Amniotic epithelial cell (primary cell): Measurements from ENCODE around the gene SNTA1.
"Not testable (repeated sequence)": the region's sequence is repeated elsewhere in the genome, so short reads cannot be mapped to it uniquely, and the experiment has no call there.

Experiments
- DNase-seq: peaks from one replicate; pipeline ENCODE4 v3.0.0-alpha.2; 2010; ENCODE audit warnings: low read depth

Gene SNTA1

DNA sequence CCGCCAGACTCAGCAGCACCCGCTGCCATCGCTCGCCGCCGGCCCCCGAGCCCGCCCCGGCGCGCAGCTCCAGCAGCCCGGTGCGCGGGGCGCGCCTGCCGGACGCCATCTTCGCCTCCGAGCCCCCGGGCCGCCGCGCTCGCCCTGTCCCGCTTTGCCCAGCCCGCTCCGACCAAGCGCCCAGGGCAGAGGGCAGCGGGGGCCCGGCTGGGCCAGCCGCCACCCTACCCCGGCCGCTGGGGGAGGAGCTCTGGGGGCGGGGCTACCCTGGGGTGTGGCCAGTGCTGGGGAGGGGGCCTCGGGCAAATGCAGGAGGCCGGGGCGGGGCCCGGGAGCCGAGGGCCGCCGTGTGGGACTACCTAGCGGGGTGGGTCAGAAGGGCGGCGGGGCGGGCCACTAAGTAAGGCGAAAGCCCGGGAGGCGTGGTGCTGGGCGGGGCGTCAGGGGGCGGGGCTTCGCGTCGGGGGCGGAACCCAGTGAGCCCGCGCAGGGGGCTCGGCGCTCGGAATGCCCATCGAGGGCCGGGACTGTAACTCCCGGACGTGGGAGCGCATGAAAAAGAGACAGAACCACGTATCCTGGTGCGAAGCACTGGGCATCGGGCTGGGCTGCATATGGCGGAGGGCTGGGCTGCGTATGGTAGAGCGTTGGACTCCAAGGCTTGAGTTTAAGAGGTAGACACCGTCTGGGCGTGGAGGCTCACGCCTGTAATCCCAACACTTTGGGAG, at the start of gene SNTA1:
TSS of gene SNTA1 (minus strand) at position 252 of the 728 bp plus-strand sequence. CDS start at position 109, 143 bp downstream.
- DNase-seq, result peak; percentile 71

- DNase-seq, result no peak
These were observed 47.5 kb upstream of the SNTA1 start for GRCh38 chr20:33490934-33491656.

DNA sequence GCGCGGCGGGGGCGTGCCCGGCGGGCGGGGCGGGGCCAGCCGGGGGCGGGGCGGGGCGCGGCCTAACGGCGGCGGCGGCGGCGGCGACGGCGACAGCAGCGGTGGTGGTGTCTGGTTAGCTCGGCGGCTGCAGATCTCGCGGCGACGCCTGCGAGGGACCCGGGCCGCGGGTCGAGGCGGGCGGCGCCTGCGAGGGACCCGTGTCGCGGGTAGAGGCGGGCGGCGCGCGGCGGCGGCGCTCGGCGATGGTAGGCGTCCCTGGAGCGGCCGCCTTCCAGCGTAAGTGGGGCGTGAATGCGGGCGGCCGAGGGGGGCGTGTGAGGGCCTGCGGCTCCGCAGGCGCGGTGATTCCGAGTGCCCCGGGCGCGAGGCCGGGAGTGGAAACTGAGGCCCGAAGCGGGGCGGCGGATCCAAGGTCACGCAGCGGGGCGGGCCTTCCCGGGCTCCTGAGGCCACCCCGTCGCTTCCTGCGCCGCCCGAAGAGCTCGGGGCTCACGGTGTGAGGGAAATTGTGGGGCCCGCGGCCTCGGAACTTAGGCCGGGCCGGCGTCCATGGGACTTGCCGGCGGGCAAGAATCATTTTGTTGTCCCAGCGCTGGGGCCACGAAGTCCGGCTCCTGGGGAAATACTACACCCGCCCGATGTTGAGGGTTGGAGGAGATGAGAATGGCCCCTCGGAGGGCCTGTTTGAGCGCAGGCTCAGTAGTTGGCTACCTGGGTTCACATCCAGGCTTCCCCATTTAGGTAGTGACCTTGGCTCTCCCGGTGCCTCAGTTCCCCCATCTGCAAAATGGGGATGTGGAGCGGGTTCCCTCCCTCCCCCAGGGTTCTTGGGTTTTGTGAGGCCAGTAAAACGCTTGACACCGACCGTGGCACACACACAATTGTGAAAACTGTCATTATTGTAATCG, 46.7 kb upstream of the SNTA1 start, which contains the start of gene CBFA2T2:
TSS of gene CBFA2T2 (plus strand) at position 74 of the 911 bp plus-strand sequence. CDS start at position 246, 172 bp downstream.
- DNase-seq, result peak; percentile 59

GRCh38 chr20:33489495-33490022, 46.0 kb upstream of the SNTA1 start:
- DNase-seq, result peak; percentile 94

- DNase-seq, result not testable (repeated sequence)
These were observed 45.3 kb upstream of the SNTA1 start for GRCh38 chr20:33488661-33489494.

DNA sequence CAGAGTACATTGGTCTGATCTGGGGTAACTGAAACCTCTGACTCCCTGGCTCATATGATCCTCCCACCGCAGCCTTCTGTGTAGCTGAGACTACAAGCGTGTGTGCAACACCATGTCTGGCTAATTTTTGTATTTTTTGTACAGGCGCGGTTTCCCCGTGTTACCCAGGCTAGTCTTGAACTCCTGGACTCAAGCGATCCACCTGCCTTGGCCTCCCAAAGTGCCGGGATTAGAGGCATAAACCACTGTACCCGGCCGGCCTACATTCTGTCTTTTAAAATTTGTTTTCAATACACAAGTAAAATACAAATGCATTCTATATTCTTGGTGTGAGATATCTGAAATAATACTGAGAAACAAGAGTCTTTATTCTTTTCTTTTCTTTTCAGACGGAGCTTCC, 44.6 kb upstream of the SNTA1 start:
- DNase-seq, result no peak

GRCh38 chr20:33483186-33483585, 39.6 kb upstream of the SNTA1 start:
- DNase-seq, result not testable (repeated sequence)

DNA sequence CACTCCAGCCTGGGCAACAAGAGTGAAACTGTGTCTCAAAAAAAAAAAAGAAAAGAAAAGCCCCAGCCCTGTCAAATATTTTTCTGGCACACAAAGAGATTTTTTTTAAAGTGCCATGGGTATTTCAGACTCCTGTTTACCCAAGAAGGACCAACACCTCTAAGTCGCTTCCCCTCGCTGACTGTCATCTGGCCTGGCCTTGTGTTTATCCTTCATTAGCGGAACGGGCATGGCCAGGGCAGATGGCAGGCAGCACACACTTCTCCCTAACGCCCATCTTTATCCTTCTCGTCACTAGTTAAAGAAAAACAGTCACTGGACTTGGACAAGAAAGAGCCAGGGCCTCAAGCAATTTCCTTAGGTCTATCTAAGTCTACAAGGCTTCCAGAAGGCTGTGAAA, 39.0 kb upstream of the SNTA1 start:
- DNase-seq, result no peak

DNA sequence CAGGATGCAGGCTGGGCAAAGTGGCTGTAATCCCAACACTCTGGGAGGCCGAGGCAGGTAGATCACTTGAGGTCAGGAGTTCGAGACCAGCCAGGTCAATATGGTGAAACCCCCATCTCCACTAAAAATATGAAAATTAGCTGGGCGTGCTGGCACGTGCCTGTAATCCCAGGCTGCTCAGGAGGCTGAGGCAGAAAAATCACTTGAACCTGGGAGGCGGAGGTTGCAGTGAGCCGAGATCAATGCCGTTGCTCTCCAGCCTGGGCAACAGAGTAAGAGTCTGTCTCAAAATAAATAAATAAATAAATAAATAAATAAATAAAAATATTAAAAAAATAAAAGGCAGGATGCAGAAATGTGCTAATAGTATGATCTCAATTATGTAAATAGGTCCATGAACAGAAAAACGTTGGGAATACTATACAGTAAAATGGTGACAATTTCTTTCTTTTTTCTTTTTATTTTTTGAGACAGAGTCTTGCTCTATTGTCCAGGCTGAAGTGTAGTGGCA, 37.9 kb upstream of the SNTA1 start:
- DNase-seq, result no peak

DNA sequence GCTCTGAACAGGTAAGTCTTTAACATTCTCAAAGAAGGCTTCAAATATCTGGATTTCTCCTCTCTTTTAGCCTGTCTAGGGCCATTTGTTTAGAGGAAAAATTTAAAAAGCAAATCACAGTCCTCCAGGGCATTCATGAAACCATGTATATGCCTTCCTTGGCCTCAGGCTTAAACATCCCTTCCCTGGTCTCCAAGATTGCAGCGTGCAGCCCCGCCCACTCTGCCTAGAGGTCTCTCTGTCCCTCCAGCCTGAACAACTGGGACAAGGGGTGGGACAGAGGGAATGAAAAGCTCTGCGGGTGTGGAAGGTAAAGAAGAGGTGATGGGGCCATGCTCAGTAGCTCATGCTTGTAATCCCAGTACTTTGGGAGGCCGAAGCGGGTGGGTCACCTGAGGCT, 36.5 kb upstream of the SNTA1 start:
- no peak for DNase-seq

GRCh38 chr20:33477386-33478234, 34.0 kb upstream of the SNTA1 start:
- DNase-seq, result no peak

DNA sequence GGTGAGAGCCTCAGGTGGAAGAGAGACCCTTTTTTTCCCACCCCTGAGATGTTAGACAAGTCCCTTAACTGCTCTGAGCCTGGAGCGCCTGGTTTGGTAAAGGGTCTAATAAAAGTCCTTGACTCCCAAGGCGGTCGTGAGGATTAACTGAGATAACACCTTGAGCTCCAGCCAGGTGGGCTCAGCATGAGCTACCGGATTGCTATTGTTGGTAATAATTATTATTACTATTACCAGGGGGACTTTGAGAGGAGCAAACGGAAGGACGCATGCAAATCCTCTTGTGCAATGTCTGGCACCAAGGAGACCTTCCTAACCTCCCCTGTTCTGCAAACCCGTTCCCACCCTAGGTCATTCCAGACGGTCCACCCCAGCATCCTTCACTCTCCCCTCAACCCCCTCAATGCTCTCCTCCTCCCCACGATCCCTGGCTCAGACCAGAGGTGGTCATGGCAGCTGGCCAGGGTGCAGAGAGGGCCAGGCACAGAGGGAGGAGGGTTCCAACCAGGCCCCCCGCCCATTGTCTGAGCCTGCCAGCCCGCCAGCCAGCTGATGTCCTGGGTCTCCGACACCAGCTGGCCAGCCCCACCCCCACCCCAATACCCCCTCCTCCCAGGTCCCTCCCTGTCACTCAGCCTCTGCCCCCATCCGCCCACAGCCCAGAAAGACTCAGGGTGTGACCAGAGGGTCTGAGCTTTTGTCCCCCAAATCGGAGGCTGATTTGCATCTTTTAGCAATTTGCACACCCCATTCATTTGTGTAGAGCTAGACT, 32.0 kb upstream of the SNTA1 start:
- no peak for DNase-seq

DNA sequence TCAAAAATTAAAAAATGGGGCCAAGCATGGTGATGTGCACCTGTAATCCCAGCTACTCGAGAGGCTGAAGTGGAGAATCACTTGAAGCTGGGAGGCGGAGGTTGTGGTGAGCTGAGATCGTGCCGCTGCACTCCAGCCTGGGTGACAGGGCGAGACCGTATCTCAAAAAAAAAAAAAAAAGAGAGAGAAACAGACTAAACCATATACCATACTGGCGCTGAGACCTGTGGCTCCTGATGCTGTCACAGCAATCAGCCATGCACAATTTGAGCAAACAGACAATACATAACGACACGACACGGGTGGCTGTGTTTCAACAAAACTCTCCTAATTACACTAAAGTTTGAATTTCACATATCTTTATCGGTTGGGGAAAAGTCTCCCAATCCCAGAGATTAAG, 31.4 kb upstream of the SNTA1 start:
- no peak for DNase-seq

- peak; percentile 59 for DNase-seq
These were observed 30.7 kb upstream of the SNTA1 start for GRCh38 chr20:33474097-33474873.

DNA sequence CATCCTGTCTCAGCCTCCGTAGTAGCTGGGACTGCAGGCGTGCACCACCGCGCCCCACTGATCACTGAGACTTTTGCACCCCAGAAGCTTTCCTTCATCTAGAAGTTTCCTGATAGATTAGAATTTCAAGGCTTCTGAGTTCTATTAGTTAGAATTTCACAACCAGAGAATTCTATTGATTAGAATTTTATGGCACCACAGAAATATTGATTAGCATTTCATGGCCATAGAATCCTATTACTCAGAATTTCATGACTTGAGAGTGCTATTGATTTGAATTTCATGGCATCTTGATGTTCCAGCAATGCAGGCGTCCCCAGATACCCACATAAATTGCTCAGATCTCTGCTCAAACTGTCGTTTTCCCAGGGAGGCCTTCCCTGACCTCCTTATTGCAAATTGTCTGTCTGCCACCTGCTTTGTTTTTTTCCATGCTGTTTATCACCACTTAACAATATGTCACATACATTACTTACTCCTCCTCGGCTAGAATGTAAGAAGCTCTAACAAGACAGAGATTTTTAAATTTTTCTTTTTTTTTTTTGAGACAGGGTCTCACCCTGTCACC, 29.4 kb upstream of the SNTA1 start:
- DNase-seq, result no peak

- DNase-seq, result no peak
These were observed 27.3 kb upstream of the SNTA1 start for GRCh38 chr20:33470866-33471265.

GRCh38 chr20:33470457-33470856, 26.9 kb upstream of the SNTA1 start:
- DNase-seq, result peak; percentile 21

- DNase-seq, result no peak
These were observed 22.7 kb upstream of the SNTA1 start for GRCh38 chr20:33466303-33466646.
